HG03575 (cell line): ENCODE measurements around the gene MIX23.

Source experiments
- ATAC-seq: cut with Tn5 transposase; IDR thresholded peaks from one replicate; pipeline ENCODE4 v1.9.1; 2021; ENCODE audit not compliant: unreplicated experiment, insufficient number of reproducible peaks, low FRiP score; ENCODE audit errors: extremely low read depth

MIX23 gene

GRCh38 chr3:122382888-122383666 is at the start of gene MIX23:
TSS of gene MIX23 (minus strand) at chr3:122383231. CDS start at chr3:122383224, 7 bp downstream.
- ATAC-seq = no peak

GRCh38 chr3:122430371-122430770 is 47.3 kb upstream of the MIX23 start:
- no peak for ATAC-seq

GRCh38 chr3:122427857-122428471 is 44.9 kb upstream of the MIX23 start:
- ATAC-seq = no peak

GRCh38 chr3:122421836-122422235 is 38.8 kb upstream of the MIX23 start:
- ATAC-seq = no peak

GRCh38 chr3:122421101-122421500 is 38.1 kb upstream of the MIX23 start:
- ATAC-seq = no peak

GRCh38 chr3:122416966-122417365 is 33.9 kb upstream of the MIX23 start:
- ATAC-seq = no peak

- ATAC-seq = peak; percentile 42
Observed at GRCh38 chr3:122415762-122416654, 33.0 kb upstream of the MIX23 start, which contains the start of gene WDR5B. TSS of gene WDR5B (minus strand) at chr3:122416062. CDS start at chr3:122415528, 534 bp downstream.

GRCh38 chr3:122415104-122415744 is 32.2 kb upstream of the MIX23 start:
- peak; percentile 26 for ATAC-seq

- no peak for ATAC-seq
Observed at GRCh38 chr3:122414391-122414790, 31.4 kb upstream of the MIX23 start.

- no peak for ATAC-seq
Observed at GRCh38 chr3:122410639-122411038, 27.6 kb upstream of the MIX23 start.

GRCh38 chr3:122410111-122410510 is 27.1 kb upstream of the MIX23 start:
- ATAC-seq = no peak

- no peak for ATAC-seq
Observed at GRCh38 chr3:122409446-122409845, 26.4 kb upstream of the MIX23 start.

GRCh38 chr3:122407946-122408345 is 24.9 kb upstream of the MIX23 start:
- no peak for ATAC-seq

GRCh38 chr3:122406198-122406597 is 23.2 kb upstream of the MIX23 start:
- ATAC-seq = no peak

- ATAC-seq = no peak
Observed at GRCh38 chr3:122405015-122405414, 22.0 kb upstream of the MIX23 start.

- no peak for ATAC-seq
Observed at GRCh38 chr3:122403489-122403888, 20.5 kb upstream of the MIX23 start.

GRCh38 chr3:122398920-122399319 is 15.9 kb upstream of the MIX23 start:
- ATAC-seq = no peak

- ATAC-seq = no peak
Observed at GRCh38 chr3:122397201-122397600, 14.2 kb upstream of the MIX23 start.

- no peak for ATAC-seq
Observed at GRCh38 chr3:122396511-122396910, 13.5 kb upstream of the MIX23 start.
